ENCODE results near the gene ELOF1.

Gene ELOF1

GRCh38 chr19:11538232-11539036 lies 20.6 kb downstream of the ELOF1 start, which contains the start of gene CNN1 (continued):
- TF ChIP-seq ZBTB26 (tag by site-specific recombination; optimal IDR thresholded peaks at IDR 0.05) (no peak), ZNF621 (tag by site-specific recombination; IDR thresholded peaks at IDR 0.05) (no peak), KLF10 (tag by site-specific recombination; IDR thresholded peaks at IDR 0.05) (peak; percentile 48; the same call in 1 of the 2 replicates), ZSCAN18 (tag by site-specific recombination; IDR thresholded peaks at IDR 0.05) (no peak), AEBP2 (tag by site-specific recombination; IDR thresholded peaks at IDR 0.05; ENCODE audit: borderline replicate concordance) (no peak), ZNF585B (tag by site-specific recombination; IDR thresholded peaks at IDR 0.05) (no peak), ZNF184 (tag by site-specific recombination; IDR thresholded peaks at IDR 0.05) (no peak), ZNF133 (tag by site-specific recombination; IDR thresholded peaks at IDR 0.05) (no peak), PRDM2 (tag by site-specific recombination; IDR thresholded peaks at IDR 0.05; ENCODE audit: borderline replicate concordance) (no peak), ZFP3 (tag by site-specific recombination; IDR thresholded peaks at IDR 0.05; ENCODE audit: low read depth) (no peak), ZNF23 (tag by site-specific recombination; IDR thresholded peaks at IDR 0.05; ENCODE audit: borderline replicate concordance) (no peak), KLF8 (tag by site-specific recombination; IDR thresholded peaks at IDR 0.05) (0 out of 2 replicates have a peak, but pooled peaks have one; percentile 17), ZNF449 (tag by site-specific recombination; IDR thresholded peaks at IDR 0.05) (no peak), ZNF280C (tag by site-specific recombination; IDR thresholded peaks at IDR 0.05) (no peak), ZNF530 (tag by site-specific recombination; IDR thresholded peaks at IDR 0.05; ENCODE audit: low read depth) (no peak), ZNF335 (tag by site-specific recombination; conservative IDR thresholded peaks at IDR 0.05) (no peak)
- TF ChIP-seq, protein P1, sequence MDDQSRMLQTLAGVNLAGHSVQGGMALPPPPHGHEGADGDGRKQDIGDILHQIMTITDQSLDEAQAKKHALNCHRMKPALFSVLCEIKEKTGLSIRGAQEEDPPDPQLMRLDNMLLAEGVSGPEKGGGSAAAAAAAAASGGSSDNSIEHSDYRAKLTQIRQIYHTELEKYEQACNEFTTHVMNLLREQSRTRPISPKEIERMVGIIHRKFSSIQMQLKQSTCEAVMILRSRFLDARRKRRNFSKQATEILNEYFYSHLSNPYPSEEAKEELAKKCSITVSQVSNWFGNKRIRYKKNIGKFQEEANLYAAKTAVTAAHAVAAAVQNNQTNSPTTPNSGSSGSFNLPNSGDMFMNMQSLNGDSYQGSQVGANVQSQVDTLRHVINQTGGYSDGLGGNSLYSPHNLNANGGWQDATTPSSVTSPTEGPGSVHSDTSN (CRISPR knock-in tag; IDR thresholded peaks at IDR 0.05), result no peak
- TF ChIP-seq, protein P2, sequence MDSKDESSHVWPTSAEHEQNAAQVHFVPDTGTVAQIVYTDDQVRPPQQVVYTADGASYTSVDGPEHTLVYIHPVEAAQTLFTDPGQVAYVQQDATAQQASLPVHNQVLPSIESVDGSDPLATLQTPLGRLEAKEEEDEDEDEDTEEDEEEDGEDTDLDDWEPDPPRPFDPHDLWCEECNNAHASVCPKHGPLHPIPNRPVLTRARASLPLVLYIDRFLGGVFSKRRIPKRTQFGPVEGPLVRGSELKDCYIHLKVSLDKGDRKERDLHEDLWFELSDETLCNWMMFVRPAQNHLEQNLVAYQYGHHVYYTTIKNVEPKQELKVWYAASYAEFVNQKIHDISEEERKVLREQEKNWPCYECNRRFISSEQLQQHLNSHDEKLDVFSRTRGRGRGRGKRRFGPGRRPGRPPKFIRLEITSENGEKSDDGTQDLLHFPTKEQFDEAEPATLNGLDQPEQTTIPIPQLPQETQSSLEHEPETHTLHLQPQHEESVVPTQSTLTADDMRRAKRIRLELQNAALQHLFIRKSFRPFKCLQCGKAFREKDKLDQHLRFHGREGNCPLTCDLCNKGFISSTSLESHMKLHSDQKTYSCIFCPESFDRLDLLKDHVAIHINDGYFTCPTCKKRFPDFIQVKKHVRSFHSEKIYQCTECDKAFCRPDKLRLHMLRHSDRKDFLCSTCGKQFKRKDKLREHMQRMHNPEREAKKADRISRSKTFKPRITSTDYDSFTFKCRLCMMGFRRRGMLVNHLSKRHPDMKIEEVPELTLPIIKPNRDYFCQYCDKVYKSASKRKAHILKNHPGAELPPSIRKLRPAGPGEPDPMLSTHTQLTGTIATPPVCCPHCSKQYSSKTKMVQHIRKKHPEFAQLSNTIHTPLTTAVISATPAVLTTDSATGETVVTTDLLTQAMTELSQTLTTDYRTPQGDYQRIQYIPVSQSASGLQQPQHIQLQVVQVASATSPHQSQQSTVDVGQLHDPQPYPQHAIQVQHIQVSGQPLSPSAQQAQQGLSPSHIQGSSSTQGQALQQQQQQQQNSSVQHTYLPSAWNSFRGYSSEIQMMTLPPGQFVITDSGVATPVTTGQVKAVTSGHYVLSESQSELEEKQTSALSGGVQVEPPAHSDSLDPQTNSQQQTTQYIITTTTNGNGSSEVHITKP (tag by site-specific recombination; IDR thresholded peaks at IDR 0.05), result peak; percentile 95
